H9 (cell line): ENCODE measurements around the gene CLEC3B. TPM values are rescaled to one million over a fixed set of nuclear protein-coding genes. Genes with fewer than 3 reads are reported as not detected.
A peak's percentile ranks its signal among the peaks of the same experiment; 100 is the strongest.

Experiments
- DNase-seq: peaks from one replicate; pipeline ENCODE4 v3.0.0-alpha.2; 2017
- H2AFZ ChIP-seq: one replicate; pipeline ENCODE4 v1.6.1; 2013; ENCODE audit warnings: mild to moderate bottlenecking, low read length, control low read depth, moderate library complexity
- H2AK5ac ChIP-seq: 2 replicates; pipeline ENCODE4 v1.6.1; 2013; ENCODE audit warnings: low read length, control low read depth, mixed read lengths; ENCODE audit not compliant: insufficient read length
- H2BK120ac ChIP-seq: one replicate; pipeline ENCODE4 v1.6.1; 2013; ENCODE audit warnings: low read depth, mild to moderate bottlenecking, low read length, control low read depth, inconsistent platforms; ENCODE audit not compliant: poor library complexity, severe bottlenecking
- H2BK12ac ChIP-seq: 2 replicates; pipeline ENCODE4 v1.6.1; 2013; ENCODE audit warnings: low read length, control low read depth, mixed read lengths, low read depth; ENCODE audit not compliant: insufficient read length
- H2BK15ac ChIP-seq: 2 replicates; pipeline ENCODE4 v1.6.1; 2013; ENCODE audit warnings: low read depth, low read length, control low read depth
- H2BK20ac ChIP-seq: one replicate; pipeline ENCODE4 v1.6.1; 2013; ENCODE audit warnings: low read depth, mild to moderate bottlenecking, low read length, control low read depth, inconsistent platforms; ENCODE audit not compliant: poor library complexity, severe bottlenecking
- H2BK5ac ChIP-seq: 2 replicates; pipeline ENCODE4 v1.6.1; 2013; ENCODE audit warnings: low read length, control low read depth, mixed read lengths; ENCODE audit not compliant: insufficient read length
- H3K14ac ChIP-seq: 2 replicates; pipeline ENCODE4 v1.6.1; 2013; ENCODE audit warnings: low read length, control low read depth; ENCODE audit not compliant: insufficient read depth
- H3K18ac ChIP-seq: 2 replicates; pipeline ENCODE4 v1.6.1; 2013; ENCODE audit warnings: low read depth, mild to moderate bottlenecking, mixed read lengths, low read length, control low read depth; ENCODE audit not compliant: insufficient read length
- H3K23ac ChIP-seq: 2 replicates; pipeline ENCODE4 v1.6.1; 2013; ENCODE audit warnings: low read length, control low read depth, mixed read lengths, low read depth; ENCODE audit not compliant: insufficient read length
- H3K23me2 ChIP-seq: 2 replicates; pipeline ENCODE4 v1.6.1; 2013; ENCODE audit warnings: low read depth, mild to moderate bottlenecking, mixed read lengths, low read length, control low read depth; ENCODE audit not compliant: insufficient read length, poor library complexity, severe bottlenecking
- H3K27ac ChIP-seq: 2 replicates; pipeline ENCODE4 v1.5.1; 2013; ENCODE audit warnings: low read length, control low read depth, mixed read lengths, low read depth; ENCODE audit not compliant: insufficient read length
- H3K27me3 ChIP-seq: 2 replicates; pipeline ENCODE4 v1.6.1; 2013; ENCODE audit warnings: low read length, control low read depth, inconsistent platforms; ENCODE audit not compliant: insufficient read depth
- H3K4ac ChIP-seq: 2 replicates; pipeline ENCODE4 v1.6.1; 2013; ENCODE audit warnings: low read depth, mild to moderate bottlenecking, control low read depth, inconsistent platforms, low read length, moderate library complexity
- H3K4me1 ChIP-seq: 2 replicates; pipeline ENCODE4 v1.6.1; 2013; ENCODE audit warnings: low read length, control low read depth, inconsistent platforms; ENCODE audit not compliant: insufficient read depth
- H3K4me2 ChIP-seq: 2 replicates; pipeline ENCODE4 v1.6.1; 2013; ENCODE audit warnings: low read length, control low read depth, mixed read lengths; ENCODE audit not compliant: insufficient read length, insufficient read depth
- H3K56ac ChIP-seq: 2 replicates; pipeline ENCODE4 v1.6.1; 2013; ENCODE audit warnings: low read depth, mild to moderate bottlenecking, mixed read lengths, low read length, control low read depth; ENCODE audit not compliant: insufficient read length
- H3K79me1 ChIP-seq: 2 replicates; pipeline ENCODE4 v1.6.1; 2013; ENCODE audit warnings: low read depth, mild to moderate bottlenecking, moderate library complexity, low read length, control low read depth, inconsistent platforms; ENCODE audit not compliant: insufficient read depth, poor library complexity, severe bottlenecking
- H3K79me2 ChIP-seq: 2 replicates; pipeline ENCODE4 v1.6.1; 2013; ENCODE audit warnings: low read length, control low read depth, inconsistent platforms; ENCODE audit not compliant: insufficient read depth
- H3K9ac ChIP-seq: 2 replicates; pipeline ENCODE4 v1.6.1; 2013; ENCODE audit warnings: low read length, control low read depth, mixed read lengths; ENCODE audit not compliant: insufficient read length; ENCODE audit errors: extremely low read depth
- H3K9me3 ChIP-seq: one replicate; pipeline ENCODE4 v1.6.1; 2013; ENCODE audit warnings: low read depth, low read length, inconsistent platforms; ENCODE audit not compliant: control insufficient read depth
- H3T11ph ChIP-seq: one replicate; pipeline ENCODE4 v1.6.1; 2013; ENCODE audit warnings: mild to moderate bottlenecking, low read length, control low read depth, inconsistent platforms
- H4K20me1 ChIP-seq: one replicate; pipeline ENCODE4 v1.6.1; 2013; ENCODE audit not compliant: control insufficient read depth, insufficient read length, insufficient read depth
- H4K5ac ChIP-seq: 2 replicates; pipeline ENCODE4 v1.6.1; 2013; ENCODE audit warnings: low read depth, mild to moderate bottlenecking, mixed read lengths, low read length, control low read depth; ENCODE audit not compliant: insufficient read length
- H4K8ac ChIP-seq: replicated peaks from 2 replicates; pipeline ENCODE4 v1.6.1; 2013; ENCODE audit warnings: low read length, control low read depth, mixed read lengths, low read depth; ENCODE audit not compliant: insufficient read length
- H4K91ac ChIP-seq: 2 replicates; pipeline ENCODE4 v1.6.1; 2013; ENCODE audit warnings: low read depth, mild to moderate bottlenecking, moderate library complexity, mixed read lengths, low read length, control low read depth; ENCODE audit not compliant: insufficient read length
- H3K27ac Mint-ChIP-seq, 3 experiments: 2 replicates in 2 of 3; 3 replicates in 1 of 3; pipeline ENCODE4 v1.8.0; 2020 to 2021; ENCODE audit warnings: mixed read lengths in 3 of 3, mild to moderate bottlenecking in 1 of 3, moderate library complexity in 1 of 3
- H3K27me3 Mint-ChIP-seq: 2 replicates; pipeline ENCODE4 v1.8.0; 2021; ENCODE audit warnings: low read depth, mild to moderate bottlenecking, moderate library complexity, mixed read lengths
- H3K36me3 Mint-ChIP-seq, 3 experiments: 2 replicates in 2 of 3; 3 replicates in 1 of 3; pipeline ENCODE4 v1.8.0; 2020 to 2021; ENCODE audit warnings: low read depth in 3 of 3, mixed read lengths in 3 of 3; ENCODE audit not compliant: insufficient read depth in 1 of 3
- H3K4me1 Mint-ChIP-seq, 2 experiments: 2 replicates each; pipeline ENCODE4 v1.8.0; 2020; ENCODE audit warnings: mixed read lengths in 2 of 2
- H3K4me3 Mint-ChIP-seq, 2 experiments: 2 replicates in 1 of 2; 3 replicates in 1 of 2; pipeline ENCODE4 v1.8.0; 2020 to 2021; ENCODE audit warnings: mild to moderate bottlenecking in 2 of 2, mixed read lengths in 2 of 2, moderate library complexity in 1 of 2
- H3K9me3 Mint-ChIP-seq, 2 experiments: 2 replicates in 1 of 2; 3 replicates in 1 of 2; pipeline ENCODE4 v1.8.0; 2020; ENCODE audit warnings: mild to moderate bottlenecking in 2 of 2, mixed read lengths in 2 of 2, moderate library complexity in 1 of 2
- WGBS: extraction: QIAGEN DNeasy Blood & Tissue Kit; methylation state at CpG from one replicate; pipeline ENCODE4 v1.1.7; 2013; ENCODE audit warnings: missing lambda C conversion rate, low lambda C conversion rate, mixed read lengths; ENCODE audit not compliant: insufficient read length; ENCODE audit errors: extremely low coverage; 5-methylcytosine and 5-hydroxymethylcytosine counted together
- total RNA-seq: library from RNA; stranded (reverse); gene quantifications from 2 replicates; pipeline ENCODE4 v1.2.1, GENCODE V29; 2021
- TF ChIP-seq, protein P1 (sequence below): fragments of 200-600 bp; sonication (generic); conservative IDR thresholded peaks from 3 replicates; pipeline ENCODE4 v1.8.0; 2021; ENCODE audit warnings: antibody characterized with exemption, mild to moderate bottlenecking

The CLEC3B gene
- total RNA-seq, 1 experiment from 2014 or later: not detected

- H3K4ac ChIP-seq: no peak overlapping the region
- peaks cover 34 to 42% of the 10 kb centered on the region in 2 experiments for H3K4me1 Mint-ChIP-seq
- no CpG with 5 or more reads among the region's 1 CpG for WGBS
- H3K36me3 Mint-ChIP-seq: peaks cover 39 to 64% (median 60%) of the 10 kb centered on the region in 3 experiments
- H2BK120ac ChIP-seq: no peak overlapping the region
- no peak for DNase-seq
- no peak overlapping the region for H2AFZ ChIP-seq
- H4K20me1 ChIP-seq: no peaks in the 10 kb centered on the region
- H3K4me2 ChIP-seq: no peak overlapping the region
- TF ChIP-seq, protein P1, sequence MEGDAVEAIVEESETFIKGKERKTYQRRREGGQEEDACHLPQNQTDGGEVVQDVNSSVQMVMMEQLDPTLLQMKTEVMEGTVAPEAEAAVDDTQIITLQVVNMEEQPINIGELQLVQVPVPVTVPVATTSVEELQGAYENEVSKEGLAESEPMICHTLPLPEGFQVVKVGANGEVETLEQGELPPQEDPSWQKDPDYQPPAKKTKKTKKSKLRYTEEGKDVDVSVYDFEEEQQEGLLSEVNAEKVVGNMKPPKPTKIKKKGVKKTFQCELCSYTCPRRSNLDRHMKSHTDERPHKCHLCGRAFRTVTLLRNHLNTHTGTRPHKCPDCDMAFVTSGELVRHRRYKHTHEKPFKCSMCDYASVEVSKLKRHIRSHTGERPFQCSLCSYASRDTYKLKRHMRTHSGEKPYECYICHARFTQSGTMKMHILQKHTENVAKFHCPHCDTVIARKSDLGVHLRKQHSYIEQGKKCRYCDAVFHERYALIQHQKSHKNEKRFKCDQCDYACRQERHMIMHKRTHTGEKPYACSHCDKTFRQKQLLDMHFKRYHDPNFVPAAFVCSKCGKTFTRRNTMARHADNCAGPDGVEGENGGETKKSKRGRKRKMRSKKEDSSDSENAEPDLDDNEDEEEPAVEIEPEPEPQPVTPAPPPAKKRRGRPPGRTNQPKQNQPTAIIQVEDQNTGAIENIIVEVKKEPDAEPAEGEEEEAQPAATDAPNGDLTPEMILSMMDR: no peak
- no peak overlapping the region for H2BK20ac ChIP-seq
- no peak overlapping the region for H2BK15ac ChIP-seq
- H3K14ac ChIP-seq: no peak overlapping the region
- no peaks in the 10 kb centered on the region for H3K79me1 ChIP-seq
- no peak overlapping the region for H3K18ac ChIP-seq
- no peak overlapping the region for H3T11ph ChIP-seq
- H2BK5ac ChIP-seq: no peak overlapping the region
- no peak overlapping the region for H3K23ac ChIP-seq
- no peak overlapping the region for H4K91ac ChIP-seq
- peaks cover 3 to 4% of the 10 kb centered on the region in 2 experiments; a peak in 3 of 5 replicates for H3K9me3 Mint-ChIP-seq
- H3K27me3 ChIP-seq: no peaks in the 10 kb centered on the region
- H3K9me3 ChIP-seq: no peaks in the 10 kb centered on the region
- H3K4me3 Mint-ChIP-seq: no peak overlapping the region
- no peak overlapping the region for H4K5ac ChIP-seq
- H2AK5ac ChIP-seq: no peak overlapping the region
- no peaks in the 10 kb centered on the region for H3K27me3 Mint-ChIP-seq
- no peak overlapping the region for H4K8ac ChIP-seq
- no peaks in the 10 kb centered on the region for H3K23me2 ChIP-seq
- H3K4me1 ChIP-seq: peaks cover 14% of the 10 kb centered on the region
- H3K27ac ChIP-seq: no peak overlapping the region
- peak overlapping the region in 1 of 3 experiments; percentile 50; a peak in 1 of 7 replicates for H3K27ac Mint-ChIP-seq
- H3K9ac ChIP-seq: no peak overlapping the region
- H3K79me2 ChIP-seq: peaks cover 4% of the 10 kb centered on the region; the same call in 1 of the 2 replicates
- H2BK12ac ChIP-seq: no peak overlapping the region
- H3K56ac ChIP-seq: no peak overlapping the region
These were observed 34.8 kb upstream of the CLEC3B start for GRCh38 chr3:44991326-44991725.
